ENCODE results near the gene S100A10.

DNA sequence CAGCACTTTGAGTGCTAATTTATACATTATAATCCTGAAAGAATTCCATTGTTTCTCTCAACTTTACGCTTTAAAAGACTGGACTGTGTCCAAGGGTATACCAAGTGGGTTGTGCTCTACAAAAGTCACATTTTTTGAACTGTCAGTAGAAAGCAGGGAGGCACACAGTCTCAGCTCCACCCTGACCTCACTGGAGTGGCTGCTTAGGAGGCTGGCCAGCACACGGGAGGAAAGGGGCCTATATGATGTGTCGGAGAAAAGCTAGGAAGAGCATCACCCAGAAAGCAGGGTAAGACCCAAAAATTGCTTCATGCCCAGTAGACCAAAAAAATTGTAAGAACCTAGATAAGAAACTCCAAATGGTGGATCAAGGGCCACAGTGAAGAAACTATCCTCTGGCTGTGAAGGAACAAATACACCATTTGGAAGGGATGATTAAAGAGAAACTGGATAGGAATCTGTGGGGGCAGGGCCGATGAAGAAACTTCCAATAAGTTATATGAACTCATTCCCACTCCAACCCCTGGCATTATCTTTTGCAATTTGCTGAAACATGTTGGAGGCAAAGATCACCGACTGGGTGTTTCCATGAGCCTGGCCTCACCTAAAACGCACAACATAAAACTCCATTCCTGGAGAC is 1.9 kb downstream of the S100A10 start:
- TF ChIP-seq EZH2 (IDR thresholded peaks at IDR 0.05; ENCODE audit: insufficient read depth, poor library complexity, severe bottlenecking), result no peak
- TF ChIP-seq EZH2phosphoT487 (IDR thresholded peaks at IDR 0.05; ENCODE audit: insufficient read depth, low read depth), result no peak
